ENCODE results near the gene MARCHF2.
"Not testable (repeated sequence)": the region's sequence is repeated elsewhere in the genome, so short reads cannot be mapped to it uniquely, and the experiment has no call there.

MARCHF2 gene

DNA sequence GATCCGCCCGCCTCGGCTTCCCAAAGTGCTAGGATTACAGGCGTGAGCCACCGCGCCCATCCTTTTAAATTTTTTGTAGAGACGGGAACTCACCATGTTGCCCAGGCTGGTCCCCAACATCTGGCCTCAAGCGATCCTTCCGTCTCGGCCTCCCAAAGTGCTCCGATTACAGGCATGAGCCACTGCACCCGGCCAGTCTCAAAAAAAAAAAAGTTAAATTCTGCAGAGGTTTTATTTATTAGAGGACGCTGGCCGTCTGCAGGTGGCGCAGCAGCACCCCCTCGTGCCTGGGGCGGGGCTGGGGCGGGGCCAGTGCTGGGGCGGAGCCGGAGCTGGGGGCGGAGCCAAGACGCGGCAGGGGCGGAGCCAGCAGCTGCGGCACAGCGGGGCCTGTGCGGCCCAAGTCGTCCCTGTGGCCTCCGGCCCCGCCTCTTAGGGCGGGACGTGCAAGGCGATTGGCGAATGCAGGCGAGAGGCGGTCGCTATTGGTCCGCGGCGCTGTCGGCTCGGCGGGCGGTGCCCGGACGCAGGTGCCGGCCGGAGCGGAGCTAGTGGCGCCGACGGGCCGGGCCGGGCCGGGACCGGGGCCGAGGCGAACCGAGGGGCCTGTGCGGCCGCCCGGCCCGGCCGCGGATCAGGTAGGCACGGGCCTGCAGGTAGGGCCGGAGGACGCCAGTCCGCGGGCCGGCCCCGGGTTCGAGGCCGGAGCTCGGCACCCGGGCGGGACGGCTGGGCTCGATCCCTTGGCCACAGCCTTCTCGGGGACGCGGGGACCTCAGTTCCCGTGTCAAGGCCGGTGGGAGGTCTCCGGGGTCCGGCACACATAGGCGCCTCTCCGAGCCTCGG is at the start of gene MARCHF2:
Gene MARCHF2, plus strand, starts transcription at position 523 of the 846 bp plus-strand sequence. CDS start 8,536 bp downstream, outside the sequence.
- no peak for FAIRE-seq

- FAIRE-seq, result no peak
These were observed 49.0 kb upstream of the MARCHF2 start, which contains the start of gene ANGPTL4 for GRCh38 chr19:8363803-8364771. ANGPTL4 (plus strand) TSS chr19:8364155; CDS start chr19:8364322, 167 bp downstream.

- FAIRE-seq, result no peak
These were observed 47.0 kb upstream of the MARCHF2 start for GRCh38 chr19:8366121-8366581.

GRCh38 chr19:8366961-8367326 is 46.2 kb upstream of the MARCHF2 start:
- no peak for FAIRE-seq

- no peak for FAIRE-seq
These were observed 45.6 kb upstream of the MARCHF2 start for GRCh38 chr19:8367327-8368001.

- no peak for FAIRE-seq
These were observed 42.7 kb upstream of the MARCHF2 start for GRCh38 chr19:8370176-8371010.

- FAIRE-seq, result no peak
These were observed 41.9 kb upstream of the MARCHF2 start for GRCh38 chr19:8371011-8371804.

GRCh38 chr19:8373867-8374813 is 39.0 kb upstream of the MARCHF2 start:
- no peak for FAIRE-seq

- FAIRE-seq, result not testable (repeated sequence)
These were observed 37.3 kb upstream of the MARCHF2 start for GRCh38 chr19:8375766-8376165.

- not testable (repeated sequence) for FAIRE-seq
These were observed 36.6 kb upstream of the MARCHF2 start for GRCh38 chr19:8376373-8376974.

GRCh38 chr19:8377598-8377997 is 35.5 kb upstream of the MARCHF2 start:
- no peak for FAIRE-seq

DNA sequence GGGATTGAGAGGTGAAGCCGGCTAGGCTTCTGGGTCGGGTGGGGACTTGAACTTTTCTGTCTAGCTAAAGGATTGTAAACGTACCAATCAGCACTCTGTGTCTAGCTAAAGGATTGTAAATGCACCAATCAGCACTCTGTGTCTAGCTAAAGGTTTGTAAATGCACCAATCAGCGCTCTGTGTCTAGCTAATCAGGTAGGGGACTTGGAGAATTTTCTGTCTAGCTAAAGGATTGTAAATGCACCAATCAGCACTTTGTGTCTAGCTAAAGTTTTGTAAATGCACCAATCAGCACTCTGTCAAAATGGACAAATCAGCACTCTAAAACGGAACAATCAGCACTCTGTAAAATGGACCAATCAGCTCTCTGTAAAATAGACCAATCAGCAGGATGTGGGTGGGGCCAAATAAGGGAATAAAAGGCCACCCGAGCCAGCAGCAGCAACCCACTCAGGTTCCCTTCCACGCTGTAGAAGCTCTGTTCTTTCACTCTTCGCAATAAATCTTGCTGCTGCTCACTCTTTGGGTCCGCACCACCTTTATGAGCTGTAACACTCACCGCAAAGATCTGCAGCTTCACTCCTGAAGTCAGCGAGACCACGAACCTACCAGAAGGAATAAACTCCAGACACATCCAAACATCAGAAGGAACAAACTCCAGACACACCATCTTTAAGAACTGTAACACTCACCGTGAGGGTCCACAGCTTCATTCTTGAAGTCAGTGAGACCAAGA is 33.8 kb upstream of the MARCHF2 start:
- FAIRE-seq, result not testable (repeated sequence)

- FAIRE-seq, result not testable (repeated sequence)
These were observed 28.5 kb upstream of the MARCHF2 start for GRCh38 chr19:8384569-8384968.

GRCh38 chr19:8385103-8385502 is 28.0 kb upstream of the MARCHF2 start:
- FAIRE-seq, result not testable (repeated sequence)

- FAIRE-seq, result not testable (repeated sequence)
These were observed 27.5 kb upstream of the MARCHF2 start for GRCh38 chr19:8385566-8385965.

GRCh38 chr19:8386419-8386818 is 26.7 kb upstream of the MARCHF2 start:
- FAIRE-seq, result not testable (repeated sequence)

DNA sequence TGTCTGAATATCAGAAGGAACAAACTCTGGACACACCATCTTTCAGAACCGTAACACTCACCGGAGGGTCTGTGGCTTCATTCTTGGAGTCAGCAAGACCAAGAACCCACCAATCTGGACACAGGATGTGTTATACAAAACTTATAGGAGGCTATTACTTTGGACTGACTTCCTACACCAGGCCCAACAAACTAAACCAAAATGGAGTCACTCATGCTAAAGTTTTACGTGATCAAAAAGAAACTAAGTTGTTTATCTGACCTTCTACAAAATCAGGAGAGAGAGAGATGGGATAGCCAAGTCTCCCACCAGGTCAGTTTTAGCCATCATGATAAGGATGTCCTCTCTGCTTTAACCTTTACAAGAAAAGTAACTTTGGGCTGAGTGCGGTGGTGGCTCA is 26.1 kb upstream of the MARCHF2 start:
- FAIRE-seq, result no peak

Data from colon (tissue), 2 donors.